ENCODE measurements around the gene NF2.
A peak's percentile ranks its signal among the peaks of the same experiment; 100 is the strongest.

Gene NF2

GRCh38 chr22:29702931-29703501 lies 99.6 kb downstream of the NF2 start:
- DNase-seq (ENCODE audit: low read depth) = no peak

- DNase-seq (ENCODE audit: low read depth) = no peak
Measured at GRCh38 chr22:29703569-29704195, 100.2 kb downstream of the NF2 start.

DNA sequence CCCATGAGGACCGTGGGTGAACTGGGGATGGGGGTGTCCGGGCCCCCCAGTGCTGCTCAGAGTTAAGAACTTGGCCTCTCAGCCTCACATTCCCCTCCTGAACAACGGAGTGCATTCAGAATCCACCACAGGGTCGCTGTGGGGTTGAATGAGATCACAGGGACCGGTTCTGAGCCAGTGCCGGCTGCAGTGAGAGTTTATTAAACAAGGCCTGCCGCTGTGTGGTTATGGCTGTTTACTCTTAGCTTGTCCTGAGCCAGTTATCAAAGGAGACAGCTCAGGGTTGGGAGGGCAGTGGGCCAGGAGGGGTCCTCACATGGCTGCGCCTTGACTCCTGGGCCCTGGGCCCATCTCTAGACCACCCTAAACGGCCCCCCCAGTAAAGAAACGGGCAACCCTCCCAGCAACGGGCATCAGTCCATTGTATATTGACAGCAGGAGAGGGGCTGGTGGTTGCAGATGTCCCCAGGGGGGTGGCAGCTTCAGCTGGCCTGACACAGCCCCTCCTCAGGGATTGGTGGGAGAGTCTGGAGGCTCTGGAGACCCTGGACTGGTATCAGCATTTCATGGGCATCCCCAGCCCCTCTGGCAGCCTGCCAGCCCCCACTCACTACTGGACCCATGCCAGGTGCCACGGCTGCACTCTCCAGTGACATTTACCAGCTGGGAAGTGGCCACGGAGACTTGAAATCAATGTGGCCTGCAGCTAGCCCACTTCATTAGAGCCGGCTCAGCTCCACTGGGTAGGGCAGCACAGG lies 101.3 kb downstream of the NF2 start:
- peak; percentile 41 for DNase-seq (ENCODE audit: low read depth)

GRCh38 chr22:29705651-29706050 lies 102.2 kb downstream of the NF2 start:
- no peak for DNase-seq (ENCODE audit: low read depth)

DNA sequence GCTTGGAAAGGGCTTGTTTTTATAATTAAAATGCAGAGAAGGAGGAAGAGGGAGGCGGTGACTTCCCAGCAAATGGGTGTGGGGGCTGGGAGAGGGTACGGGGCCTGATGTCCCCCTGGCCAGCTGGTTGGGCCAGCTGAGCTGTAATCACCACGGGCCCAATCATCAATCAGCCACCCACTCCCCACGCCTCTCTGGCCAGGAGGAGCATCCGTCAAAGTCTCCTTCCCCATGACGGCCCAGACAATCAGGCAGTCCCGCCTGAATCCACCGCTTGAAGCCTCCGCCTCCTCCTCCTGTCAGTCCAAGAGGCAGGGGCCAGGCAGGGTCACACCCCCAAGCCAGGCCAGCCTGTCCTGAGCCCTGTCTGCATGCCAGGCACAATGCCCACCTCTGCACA lies 103.1 kb downstream of the NF2 start:
- DNase-seq (ENCODE audit: low read depth) = no peak

DNA sequence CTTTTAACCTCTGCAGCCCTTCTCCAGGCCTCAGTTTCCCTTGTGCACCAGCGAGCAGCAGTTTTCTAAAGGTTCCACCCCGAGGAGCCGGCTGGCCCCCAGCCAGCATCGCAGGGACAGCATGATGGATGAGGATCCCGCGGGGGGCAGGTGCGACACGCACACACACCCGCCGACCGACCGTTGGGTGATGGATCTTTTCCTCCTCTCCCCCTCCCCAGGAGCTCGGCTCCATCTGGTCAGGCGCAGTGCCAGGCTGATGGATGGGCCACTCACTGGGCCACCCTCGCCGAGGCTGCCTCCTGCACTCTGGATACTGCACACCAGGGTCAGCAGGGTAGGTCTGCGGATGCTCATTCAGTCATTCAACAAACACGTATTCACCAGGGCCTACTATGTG lies 103.6 kb downstream of the NF2 start:
- DNase-seq (ENCODE audit: low read depth) = no peak

DNA sequence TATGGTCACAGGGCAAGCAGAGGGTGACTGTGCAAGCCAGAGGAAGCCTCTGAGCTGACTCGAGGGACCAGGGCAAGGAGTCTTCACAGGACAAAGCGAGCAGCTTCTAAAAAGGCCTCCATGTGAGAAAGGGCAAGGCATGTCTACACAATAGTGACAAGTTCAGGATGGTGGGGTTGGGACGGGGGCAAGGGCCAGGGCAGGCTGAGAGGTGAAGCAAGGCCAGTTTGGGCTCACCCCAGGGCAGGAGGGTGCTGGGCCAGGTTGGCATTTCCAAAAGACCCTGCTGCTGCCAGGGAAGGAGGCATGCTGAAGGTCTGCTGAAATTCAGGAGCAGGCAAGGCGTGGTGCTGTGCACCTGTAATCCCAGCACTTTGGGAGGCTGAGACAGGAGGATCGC lies 104.0 kb downstream of the NF2 start:
- DNase-seq (ENCODE audit: low read depth) = no peak

DNA sequence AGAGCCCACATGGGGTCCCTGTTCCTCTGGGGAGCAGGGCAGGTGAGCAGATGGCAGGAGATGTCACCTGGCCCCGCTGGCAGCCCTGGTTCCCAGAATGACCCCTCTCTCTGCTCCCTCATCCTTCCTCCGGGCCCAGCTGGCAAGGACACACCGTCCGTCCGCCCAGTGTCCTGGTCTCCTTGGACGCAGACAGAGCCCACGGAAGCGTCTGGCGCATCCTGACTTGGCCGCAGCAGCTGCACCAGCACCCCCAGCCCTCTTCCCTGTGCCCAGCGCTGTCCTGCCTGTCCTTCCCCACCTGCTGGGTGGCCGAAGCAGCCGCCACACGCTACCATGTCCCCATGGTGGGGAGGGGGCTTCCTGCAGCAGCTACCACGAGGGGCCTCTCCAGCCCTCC lies 106.8 kb downstream of the NF2 start:
- DNase-seq (ENCODE audit: low read depth) = no peak

DNA sequence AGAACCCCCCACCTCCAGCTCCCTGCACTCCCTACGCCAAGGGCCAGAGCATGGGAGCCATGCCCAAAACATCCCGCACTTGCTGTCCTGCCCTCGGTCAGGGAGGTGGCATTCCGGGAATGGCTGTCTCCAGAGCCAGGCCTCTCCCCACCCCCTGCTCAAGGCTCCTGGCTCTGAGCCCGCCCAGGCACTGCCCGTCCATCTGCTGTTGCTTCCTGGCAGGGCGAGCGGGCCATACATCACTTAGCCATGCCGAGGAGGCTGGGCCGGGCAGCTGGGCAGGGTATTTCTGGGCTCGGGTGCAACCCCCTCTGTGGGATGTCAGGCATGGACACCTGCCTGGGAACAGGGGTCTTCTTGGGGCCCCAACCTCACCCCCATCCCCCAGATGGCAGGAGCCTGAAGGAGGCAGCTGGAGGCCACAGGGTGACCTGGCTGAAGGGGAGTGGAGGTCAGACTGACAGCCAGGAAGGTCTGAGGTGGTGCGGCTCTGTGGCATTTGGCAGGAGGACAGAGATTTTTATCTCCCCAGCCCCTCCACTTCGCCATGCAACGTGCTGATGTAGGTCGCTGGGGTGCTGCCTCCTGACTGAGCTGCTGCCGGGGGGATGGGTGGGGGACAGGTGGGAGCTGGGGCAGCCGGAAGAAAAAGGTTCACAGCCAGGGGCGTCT lies 107.6 kb downstream of the NF2 start:
- no peak for DNase-seq (ENCODE audit: low read depth)

DNA sequence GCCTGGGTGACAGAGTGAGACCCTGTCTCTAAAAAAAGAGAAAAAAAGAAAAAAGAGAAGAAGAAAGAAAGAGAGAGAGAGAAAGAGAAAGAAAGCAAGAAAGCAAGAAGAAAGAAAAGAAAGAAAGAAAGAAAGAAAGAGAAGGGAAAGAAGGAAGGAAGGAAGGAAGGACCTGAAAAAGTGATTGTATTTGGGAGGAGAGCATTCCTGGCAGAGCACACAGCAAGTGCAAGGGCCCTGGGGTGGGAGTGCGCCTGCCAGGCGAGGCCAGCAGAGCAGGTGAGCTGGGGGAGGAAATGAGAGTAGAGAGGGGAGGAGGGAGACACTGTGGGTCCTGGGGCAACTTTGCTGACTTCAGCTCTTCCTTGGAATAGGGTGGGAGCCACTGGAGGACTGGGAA lies 108.7 kb downstream of the NF2 start:
- DNase-seq (ENCODE audit: low read depth) = no peak

- no peak for DNase-seq (ENCODE audit: low read depth)
Measured at GRCh38 chr22:29713156-29713727, 109.8 kb downstream of the NF2 start.

DNA sequence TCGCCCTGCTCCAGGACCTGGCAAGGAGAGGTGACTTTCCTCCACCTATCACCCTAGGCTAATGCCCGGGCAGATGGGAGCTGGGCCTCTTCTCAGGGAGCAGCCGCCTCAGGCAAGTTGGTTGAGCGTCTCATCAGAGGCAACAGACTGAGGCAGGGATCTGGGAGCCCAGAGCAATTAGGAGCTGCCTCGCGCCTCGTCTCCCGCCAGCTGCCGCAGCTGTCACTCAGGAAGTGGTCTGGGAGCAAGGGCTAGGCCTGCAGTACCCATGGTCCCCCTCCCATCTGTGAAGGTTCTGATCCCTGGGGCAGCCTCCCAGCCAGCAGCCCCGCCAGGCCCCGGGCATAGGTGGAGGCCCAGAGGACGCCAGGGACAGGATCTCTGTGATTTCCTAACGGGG lies 111.8 kb downstream of the NF2 start:
- no peak for DNase-seq (ENCODE audit: low read depth)

- DNase-seq (ENCODE audit: low read depth) = no peak
Measured at GRCh38 chr22:29715705-29716104, 112.3 kb downstream of the NF2 start.

- DNase-seq (ENCODE audit: low read depth) = peak; percentile 82
Measured at GRCh38 chr22:29716814-29717545, 113.5 kb downstream of the NF2 start.

DNA sequence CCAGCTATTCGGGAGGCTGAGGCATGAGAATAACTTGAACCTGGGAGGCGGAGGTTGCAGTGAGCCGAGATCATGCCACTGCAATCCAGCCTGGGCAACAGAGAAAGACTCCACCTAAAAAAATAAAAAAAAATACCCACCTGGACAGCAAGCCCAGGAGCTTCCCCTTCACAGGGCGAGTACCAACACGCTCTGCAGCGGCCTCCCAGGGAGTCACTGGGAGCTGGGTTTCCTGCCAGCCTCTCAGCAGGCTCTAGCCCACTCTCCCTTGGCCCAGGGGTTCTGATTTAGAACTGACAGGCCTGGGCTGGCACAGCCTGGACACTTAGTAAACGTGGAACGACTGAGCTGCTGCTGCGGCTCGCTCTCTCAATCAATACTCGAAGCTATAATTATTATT lies 114.4 kb downstream of the NF2 start:
- no peak for DNase-seq (ENCODE audit: low read depth)

DNA sequence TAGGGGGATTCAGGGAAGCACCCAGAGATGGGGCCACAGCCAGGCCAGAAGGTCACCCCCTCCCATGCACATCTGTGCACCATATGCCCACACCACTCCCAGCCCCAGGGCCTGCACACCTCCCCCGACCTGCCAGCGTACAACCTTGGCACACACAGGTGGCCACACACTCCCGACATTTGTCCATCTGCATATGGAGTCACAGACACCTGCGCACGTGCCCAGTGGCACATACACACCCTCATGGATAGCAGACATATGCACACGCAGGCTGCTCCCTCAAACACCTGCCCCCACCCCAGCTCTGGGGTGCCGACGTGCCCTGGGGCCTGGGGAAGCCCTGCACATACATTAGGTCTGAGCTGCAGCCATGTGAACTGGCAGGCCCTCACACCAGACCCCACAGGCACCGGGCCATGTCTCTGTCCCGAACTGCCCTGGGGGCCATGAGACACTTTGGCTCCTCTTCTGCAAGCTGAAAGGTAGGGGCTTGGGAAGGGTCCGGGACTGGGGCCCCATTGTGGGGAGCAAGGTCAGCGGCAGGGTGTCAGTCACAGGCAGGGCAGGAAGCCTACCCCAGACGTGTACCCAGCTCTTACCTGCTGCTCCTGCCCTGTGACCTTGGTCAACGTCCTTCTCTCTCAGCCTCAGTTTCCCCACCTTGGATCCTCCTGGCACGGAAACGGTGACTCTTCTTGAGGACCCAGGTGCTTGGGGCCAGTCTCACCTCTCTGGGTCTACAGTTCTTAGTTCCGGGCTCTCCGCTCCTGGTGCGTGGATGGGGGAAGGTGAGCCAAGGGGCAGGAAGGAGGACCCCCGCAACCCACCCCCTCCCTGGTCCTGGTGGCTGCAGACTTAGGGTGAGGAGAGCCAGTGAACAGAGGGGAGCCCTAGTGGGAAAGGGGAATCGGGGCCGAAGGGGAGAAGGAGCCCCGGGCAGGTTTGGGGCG lies 115.8 kb downstream of the NF2 start:
- no peak for DNase-seq (ENCODE audit: low read depth)

DNA sequence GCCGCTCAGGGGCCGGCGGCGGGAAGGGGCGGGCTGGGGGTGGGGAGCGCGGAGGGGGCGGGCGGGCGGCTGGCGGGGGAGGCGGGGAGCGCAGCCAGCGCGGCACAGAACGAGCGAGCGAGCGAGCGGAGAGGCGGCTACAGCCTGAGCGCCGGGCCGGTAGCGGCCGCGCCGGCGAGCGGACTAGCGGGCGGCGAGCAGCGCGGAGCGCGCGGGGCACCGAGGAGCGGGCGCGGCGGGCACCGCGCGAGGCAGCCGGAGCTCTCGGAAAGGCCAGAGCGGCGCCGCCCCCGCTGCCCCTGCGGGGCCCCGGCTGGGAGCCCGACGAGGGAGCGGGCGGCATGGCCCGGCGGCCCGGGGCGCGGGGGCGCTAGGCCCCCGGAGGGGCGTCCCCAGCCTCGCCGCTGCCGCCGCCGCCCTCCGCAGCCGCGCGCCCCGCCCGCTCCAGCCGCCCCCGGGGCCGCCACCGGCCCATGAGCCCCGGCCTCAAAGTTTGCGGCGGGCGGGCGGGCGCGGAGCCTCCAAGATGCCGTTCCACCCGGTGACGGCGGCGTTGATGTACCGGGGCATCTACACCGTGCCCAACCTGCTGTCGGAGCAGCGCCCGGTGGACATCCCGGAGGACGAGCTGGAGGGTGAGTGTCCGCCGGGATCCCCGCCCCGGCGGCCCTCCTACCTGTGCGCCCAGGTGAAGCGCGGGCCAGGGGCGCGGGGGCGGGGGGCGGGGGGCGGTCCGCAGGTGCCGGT lies 116.6 kb downstream of the NF2 start, which contains the start of gene CABP7:
Gene CABP7 (plus strand): TSS at position 105 of the 747 bp plus-strand sequence. CDS start 422 bp downstream, at position 527.
- no peak for DNase-seq (ENCODE audit: low read depth)

DNA sequence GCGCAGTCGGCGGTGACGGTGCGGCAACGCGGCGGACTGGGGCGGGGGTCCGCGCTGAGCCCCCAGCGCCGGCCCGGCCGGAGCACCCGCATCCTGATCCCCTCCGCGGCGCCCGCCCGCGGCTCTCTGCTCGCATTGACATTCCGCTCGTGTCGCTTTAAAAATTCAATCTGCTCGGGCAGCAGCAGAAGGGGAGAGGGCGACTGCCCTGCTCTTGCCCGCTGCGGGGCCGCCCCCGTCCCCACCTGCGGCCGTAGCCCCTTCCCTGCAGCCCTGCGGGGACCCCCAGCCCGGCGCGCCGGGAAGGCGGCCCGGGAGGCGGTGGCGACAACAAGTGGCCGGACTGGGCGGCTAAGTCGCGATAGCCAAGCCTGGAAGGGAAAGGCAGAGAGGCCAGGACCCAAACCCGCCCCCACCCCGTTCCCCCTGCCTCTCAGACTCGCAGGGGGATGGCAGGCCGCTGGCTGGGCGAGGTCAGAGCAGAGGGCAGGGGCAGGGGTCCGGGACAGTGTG lies 117.4 kb downstream of the NF2 start:
- DNase-seq (ENCODE audit: low read depth) = no peak

GRCh38 chr22:29722151-29722550 lies 118.7 kb downstream of the NF2 start:
- no peak for DNase-seq (ENCODE audit: low read depth)

GRCh38 chr22:29722587-29722986 lies 119.2 kb downstream of the NF2 start:
- DNase-seq (ENCODE audit: low read depth) = no peak
